AG09309 (cell line): ENCODE data around the gene PPIA.

ENCODE experiments used
- DNase-seq: peaks from one replicate; pipeline ENCODE4 v3.0.0-alpha.2; 2010; ENCODE audit warnings: low read depth
- H3K4me3 ChIP-seq: 2 replicates; pipeline ENCODE4 v1.5.1; 2011; ENCODE audit warnings: mild to moderate bottlenecking, low read depth, low read length, moderate library complexity; ENCODE audit not compliant: control insufficient read depth
- CTCF ChIP-seq: IDR thresholded peaks from 2 replicates; pipeline ENCODE4 v1.5.1; 2011; ENCODE audit warnings: mild to moderate bottlenecking, low read depth, low read length, inconsistent platforms; ENCODE audit not compliant: insufficient read depth, control insufficient read depth; ENCODE audit errors: missing control alignments

The PPIA gene

GRCh38 chr7:44752822-44753221 is 43.7 kb upstream of the PPIA start:
- no peak for DNase-seq
- no peak overlapping the region for H3K4me3 ChIP-seq
- no peak for TF ChIP-seq CTCF

GRCh38 chr7:44754802-44755697 is 41.4 kb upstream of the PPIA start:
- DNase-seq, result no peak
- TF ChIP-seq CTCF, result no peak
- no peak overlapping the region for H3K4me3 ChIP-seq

- no peak for DNase-seq
- H3K4me3 ChIP-seq, result no peak overlapping the region
- no peak for TF ChIP-seq CTCF
These were observed 40.5 kb upstream of the PPIA start for GRCh38 chr7:44755698-44756627.

GRCh38 chr7:44756904-44757303 is 39.6 kb upstream of the PPIA start:
- TF ChIP-seq CTCF, result no peak
- no peak overlapping the region for H3K4me3 ChIP-seq
- DNase-seq, result no peak

- no peak for DNase-seq
- no peak for TF ChIP-seq CTCF
- H3K4me3 ChIP-seq, result no peak overlapping the region
These were observed 39.2 kb upstream of the PPIA start for GRCh38 chr7:44757311-44757710.

DNA sequence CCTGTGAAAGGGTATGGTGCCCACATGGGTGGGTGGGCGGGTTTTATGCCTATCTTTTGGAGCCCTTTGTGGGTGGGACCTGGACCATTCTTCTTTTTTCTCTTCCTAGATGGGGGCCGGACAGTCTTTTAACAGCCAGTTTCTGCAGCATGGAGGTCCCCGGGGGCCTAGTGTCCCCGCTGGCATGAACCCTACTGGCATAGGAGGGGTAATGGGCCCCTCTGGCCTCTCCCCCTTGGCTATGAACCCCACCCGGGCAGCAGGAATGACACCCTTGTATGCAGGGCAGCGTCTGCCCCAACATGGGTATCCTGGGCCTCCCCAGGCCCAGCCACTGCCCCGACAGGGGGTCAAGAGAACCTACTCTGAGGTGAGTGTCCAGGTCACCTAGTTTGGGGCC is 38.7 kb upstream of the PPIA start:
- TF ChIP-seq CTCF, result no peak
- DNase-seq, result no peak

More for the DNA sequence above, 38.7 kb upstream of the PPIA start:
- H3K4me3 ChIP-seq, result no peak overlapping the region
